HG03196 (cell line): ENCODE measurements around the gene VWA8.
"Not testable (repeated sequence)": the region's sequence is repeated elsewhere in the genome, so short reads cannot be mapped to it uniquely, and the experiment has no call there.

ENCODE experiments used
- ATAC-seq: cut with Tn5 transposase; IDR thresholded peaks from one replicate; pipeline ENCODE4 v1.9.1; 2021; ENCODE audit not compliant: unreplicated experiment

Gene VWA8

GRCh38 chr13:41621716-41622431, 339.0 kb downstream of the VWA8 start:
- ATAC-seq: no peak

GRCh38 chr13:41617633-41618032, 343.3 kb downstream of the VWA8 start:
- not testable (repeated sequence) for ATAC-seq

- ATAC-seq: no peak
Observed at GRCh38 chr13:41616151-41616550, 344.8 kb downstream of the VWA8 start.

GRCh38 chr13:41615528-41615855, 345.4 kb downstream of the VWA8 start:
- no peak for ATAC-seq

- ATAC-seq: no peak
Observed at GRCh38 chr13:41614671-41615527, 346.0 kb downstream of the VWA8 start.

- ATAC-seq: no peak
Observed at GRCh38 chr13:41613984-41614661, 346.8 kb downstream of the VWA8 start.

GRCh38 chr13:41613471-41613870, 347.4 kb downstream of the VWA8 start:
- ATAC-seq: no peak

GRCh38 chr13:41611385-41611784, 349.5 kb downstream of the VWA8 start:
- ATAC-seq: no peak

- no peak for ATAC-seq
Observed at GRCh38 chr13:41610404-41610803, 350.5 kb downstream of the VWA8 start.

- no peak for ATAC-seq
Observed at GRCh38 chr13:41609828-41610227, 351.1 kb downstream of the VWA8 start.

GRCh38 chr13:41608839-41609177, 352.1 kb downstream of the VWA8 start:
- ATAC-seq: no peak

- no peak for ATAC-seq
Observed at GRCh38 chr13:41608111-41608838, 352.6 kb downstream of the VWA8 start.

- no peak for ATAC-seq
Observed at GRCh38 chr13:41606646-41607045, 354.3 kb downstream of the VWA8 start.

- no peak for ATAC-seq
Observed at GRCh38 chr13:41605319-41606285, 355.3 kb downstream of the VWA8 start.

GRCh38 chr13:41603917-41604316, 357.0 kb downstream of the VWA8 start:
- ATAC-seq: no peak

- ATAC-seq: no peak
Observed at GRCh38 chr13:41601718-41602445, 359.0 kb downstream of the VWA8 start.

GRCh38 chr13:41599619-41600018, 361.3 kb downstream of the VWA8 start:
- no peak for ATAC-seq

- ATAC-seq: no peak
Observed at GRCh38 chr13:41597348-41598041, 363.4 kb downstream of the VWA8 start.

- ATAC-seq: no peak
Observed at GRCh38 chr13:41596190-41596589, 364.7 kb downstream of the VWA8 start.
